NCI-H146 (cell line): ENCODE measurements around the gene ELOVL5.

Experiments
- DNase-seq: peaks from one replicate; lab custom pipeline; 2025; lab: John Stamatoyannopoulos, UW

ELOVL5 gene

DNA sequence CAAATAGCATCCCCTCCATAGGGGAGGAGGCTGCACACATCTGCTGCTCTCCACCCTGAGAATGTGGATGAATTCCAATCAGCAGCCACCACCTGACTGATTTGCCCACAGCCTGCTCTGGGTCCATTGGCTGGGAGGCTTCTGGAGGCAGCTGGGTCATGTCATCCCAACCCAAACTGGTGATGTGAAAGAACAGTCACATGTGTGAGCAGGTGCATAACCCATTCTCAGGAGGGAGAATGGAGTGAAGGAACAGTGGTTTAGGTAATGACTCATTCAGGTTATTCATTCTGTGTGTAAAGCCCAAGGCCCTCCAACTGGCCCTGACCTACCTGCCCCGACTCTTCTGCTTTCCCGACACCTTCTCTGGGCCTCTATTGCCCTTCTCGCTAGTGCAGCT, 109.2 kb downstream of the ELOVL5 start:
- no peak for DNase-seq

DNA sequence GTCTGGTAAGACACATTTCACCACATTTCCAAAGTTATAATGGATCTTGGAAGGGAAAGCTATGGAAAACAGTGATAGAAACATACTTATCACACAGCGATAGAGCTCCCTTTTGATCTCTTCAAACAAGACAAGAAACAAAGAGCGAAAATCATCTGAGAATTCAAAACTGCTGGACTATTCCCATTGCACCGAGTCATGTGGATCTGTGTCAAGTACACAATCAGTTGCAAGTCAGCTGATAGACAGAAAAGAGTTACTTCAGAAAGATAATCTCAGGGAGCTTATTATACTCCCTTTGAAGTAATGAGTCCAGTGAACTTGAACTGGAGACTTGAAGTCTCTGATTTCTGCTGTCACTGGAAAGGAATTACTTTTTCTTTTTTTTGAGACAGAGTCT, 110.4 kb downstream of the ELOVL5 start:
- no peak for DNase-seq

DNA sequence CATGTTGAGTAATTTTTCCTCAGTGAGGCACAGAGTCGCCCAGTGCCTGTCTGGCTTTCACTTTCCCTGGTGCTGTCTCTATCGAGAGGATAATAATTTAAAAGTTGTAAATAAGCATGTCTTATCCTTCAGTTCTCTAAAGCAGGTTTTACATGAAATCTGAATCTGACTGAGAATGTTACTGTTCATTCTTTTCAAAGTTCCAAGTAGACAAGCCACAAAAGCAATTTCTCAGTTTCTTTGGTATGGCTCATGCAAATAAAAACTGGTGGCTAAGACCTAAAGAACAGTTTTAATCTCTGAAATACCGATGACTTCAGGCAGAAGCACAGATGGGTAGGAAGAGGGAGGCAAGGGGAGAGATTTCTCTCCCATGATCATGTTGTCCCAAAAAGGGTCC, 112.5 kb downstream of the ELOVL5 start:
- DNase-seq, result no peak

DNA sequence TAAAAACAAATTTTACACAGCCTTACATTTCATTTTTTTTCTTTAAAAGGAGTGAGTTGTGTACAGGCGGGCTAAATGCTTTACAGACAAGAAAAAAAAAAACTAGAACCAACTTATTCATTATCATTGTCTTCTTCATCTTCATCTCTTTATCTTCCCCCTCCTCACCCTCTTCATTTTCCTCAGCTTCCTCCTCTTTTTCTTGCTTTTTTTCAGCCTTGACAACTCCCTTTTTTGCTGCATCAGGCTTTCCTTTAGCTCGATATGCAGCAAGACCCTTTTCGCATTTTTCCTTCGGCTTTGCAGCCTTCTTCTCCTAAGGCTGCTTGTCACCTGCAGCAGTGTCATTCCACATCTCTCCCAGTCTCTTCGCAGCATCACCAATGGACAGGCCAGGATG, 113.2 kb downstream of the ELOVL5 start:
- DNase-seq, result no peak

DNA sequence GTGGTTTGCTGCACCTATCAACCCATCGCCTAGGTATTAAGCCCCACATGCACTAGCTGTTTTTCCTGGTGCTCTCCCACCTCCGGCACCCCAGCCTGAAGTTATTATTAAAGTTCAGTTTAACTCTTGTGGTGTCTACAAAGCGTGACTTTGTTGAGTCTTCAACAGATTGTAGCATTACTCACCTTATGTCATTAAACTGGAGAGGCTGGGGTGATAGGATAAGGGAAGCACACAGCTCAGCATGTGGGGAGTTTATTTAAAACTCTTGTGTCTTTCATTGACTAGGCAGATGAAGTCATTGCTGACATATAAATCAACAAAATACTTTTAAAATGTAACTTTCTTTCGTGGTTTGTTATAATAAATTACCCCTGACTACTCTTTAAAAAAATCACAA, 115.4 kb downstream of the ELOVL5 start:
- DNase-seq, result no peak

DNA sequence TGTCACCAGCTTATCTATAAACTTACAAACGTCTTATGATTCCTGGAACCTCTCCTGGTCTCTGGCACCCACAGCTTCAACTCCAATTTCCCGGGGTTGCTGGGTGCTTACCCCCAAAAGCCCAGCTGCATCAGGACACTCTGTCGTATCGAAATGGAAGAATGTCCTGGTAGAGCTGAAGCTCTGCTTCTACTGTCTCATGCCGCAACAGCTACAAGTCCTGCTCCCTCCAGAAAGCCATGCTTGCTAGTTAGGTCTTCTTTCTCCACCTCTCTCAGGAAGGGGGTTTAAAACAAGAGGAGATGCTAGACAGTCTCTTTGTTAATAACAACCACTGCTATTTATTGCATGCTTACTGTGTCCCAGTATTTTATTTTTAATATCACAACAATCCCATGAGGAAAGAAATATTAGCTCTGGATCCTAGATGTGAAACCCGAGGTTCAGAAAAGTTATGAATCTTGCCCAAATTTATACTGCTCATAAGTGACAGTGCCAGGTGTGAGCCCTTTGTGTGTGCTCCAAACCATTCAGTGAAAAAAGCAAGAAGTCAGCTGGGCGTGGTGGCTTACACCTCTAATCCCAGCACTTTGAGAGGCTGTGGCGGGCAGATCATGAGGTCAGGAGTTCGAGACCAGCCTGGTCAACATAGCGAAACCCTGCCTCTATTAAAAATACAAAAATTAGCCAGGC, 117.8 kb downstream of the ELOVL5 start:
- no peak for DNase-seq

DNA sequence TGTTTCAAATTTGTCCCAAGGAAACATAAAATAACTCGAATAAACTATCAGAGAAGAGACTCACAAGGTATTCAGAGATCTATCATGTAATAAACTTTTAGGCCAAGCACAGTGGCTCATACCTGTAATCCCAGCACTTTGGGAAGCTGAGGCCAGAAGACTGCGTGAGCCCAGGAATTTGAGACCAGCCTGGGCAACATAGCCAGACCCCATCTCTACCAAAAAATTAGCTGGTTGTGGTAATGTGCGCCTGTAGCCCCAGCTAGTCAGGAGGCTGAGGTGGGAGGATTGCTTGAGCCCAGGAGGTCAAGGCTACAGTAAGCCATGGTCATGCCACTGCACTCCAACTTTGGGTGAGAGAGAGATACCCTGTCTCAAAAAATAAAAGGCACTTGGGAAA, 120.9 kb downstream of the ELOVL5 start:
- no peak for DNase-seq

DNA sequence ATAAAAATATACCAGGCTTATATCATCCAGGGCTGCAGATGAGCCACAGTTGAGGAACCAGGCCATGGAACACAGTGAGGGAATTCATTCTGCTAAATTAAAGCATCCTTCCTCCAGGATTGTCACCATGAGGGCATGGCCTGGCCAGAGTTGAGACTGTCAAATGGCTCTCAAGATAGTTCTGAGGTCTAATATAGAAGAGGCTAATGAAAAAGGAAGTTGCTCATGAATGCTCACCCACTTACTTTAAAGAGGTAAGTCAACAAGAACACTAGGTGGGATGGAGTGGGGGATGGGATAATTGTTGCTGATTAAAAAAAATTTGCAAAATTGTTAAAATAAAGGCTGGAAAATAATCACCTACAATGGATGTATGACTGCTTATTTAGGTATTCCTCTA, 128.1 kb downstream of the ELOVL5 start:
- DNase-seq, result no peak
